ENCODE results near the gene XPC.

XPC gene

GRCh38 chr3:14152233-14152962, 26.0 kb downstream of the XPC start:
- Histone ChIP-seq H3K4me2 (ENCODE audit: low read depth, low read length, poor library complexity, severe bottlenecking) (no peak overlapping the region), H3K27me3 (ENCODE audit: low read length) (no peaks in the 10 kb centered on the region), H3K9me2 (replicated peaks; ENCODE audit: insufficient read depth, low read length) (no peaks in the 10 kb centered on the region), H2AFZ (ENCODE audit: low read depth, low read length, severe bottlenecking) (no peak overlapping the region), H3K9ac (ENCODE audit: low read length) (no peak overlapping the region), H3F3A (ENCODE audit: insufficient read depth) (no peaks in the 10 kb centered on the region), H3K36me3 (ENCODE audit: low read length) (no peaks in the 10 kb centered on the region), H4K20me1 (ENCODE audit: low read depth, low read length) (no peaks in the 10 kb centered on the region), H3K27ac (ENCODE audit: low read depth, low read length) (no peak overlapping the region), H3K79me2 (ENCODE audit: insufficient read depth, low read length) (no peaks in the 10 kb centered on the region), H3K4me3 (ENCODE audit: insufficient read depth, low read length, poor library complexity, severe bottlenecking) (no peak overlapping the region), H3K9me3 (ENCODE audit: insufficient read depth, low read length) (no peaks in the 10 kb centered on the region)
- TF ChIP-seq CTCF (IDR thresholded peaks at IDR 0.05; ENCODE audit: insufficient read depth, low read length, poor library complexity, severe bottlenecking) (no peak), EZH2phosphoT487 (conservative IDR thresholded peaks at IDR 0.05; ENCODE audit: low read length) (no peak)

- H4K20me1 ChIP-seq (ENCODE audit: low read depth, low read length): no peaks in the 10 kb centered on the region
- H3K9me2 ChIP-seq (replicated peaks; ENCODE audit: insufficient read depth, low read length): no peaks in the 10 kb centered on the region
- no peaks in the 10 kb centered on the region for H3K79me2 ChIP-seq (ENCODE audit: insufficient read depth, low read length)
- no peak overlapping the region for H3K4me3 ChIP-seq (ENCODE audit: insufficient read depth, low read length, poor library complexity, severe bottlenecking)
- H3K4me2 ChIP-seq (ENCODE audit: low read depth, low read length, poor library complexity, severe bottlenecking): no peak overlapping the region
- H3K9ac ChIP-seq (ENCODE audit: low read length): no peak overlapping the region
- no peak overlapping the region for H3K27ac ChIP-seq (ENCODE audit: low read depth, low read length)
- no peaks in the 10 kb centered on the region for H3K27me3 ChIP-seq (ENCODE audit: low read length)
- no peaks in the 10 kb centered on the region for H3F3A ChIP-seq (ENCODE audit: insufficient read depth)
- H2AFZ ChIP-seq (ENCODE audit: low read depth, low read length, severe bottlenecking): no peak overlapping the region
- no peaks in the 10 kb centered on the region for H3K36me3 ChIP-seq (ENCODE audit: low read length)
- no peak for TF ChIP-seq CTCF (IDR thresholded peaks at IDR 0.05; ENCODE audit: insufficient read depth, low read length, poor library complexity, severe bottlenecking)
- no peak for TF ChIP-seq EZH2phosphoT487 (conservative IDR thresholded peaks at IDR 0.05; ENCODE audit: low read length)
- H3K9me3 ChIP-seq (ENCODE audit: insufficient read depth, low read length): no peaks in the 10 kb centered on the region
Observed at GRCh38 chr3:14151471-14152083, 26.8 kb downstream of the XPC start.

DNA sequence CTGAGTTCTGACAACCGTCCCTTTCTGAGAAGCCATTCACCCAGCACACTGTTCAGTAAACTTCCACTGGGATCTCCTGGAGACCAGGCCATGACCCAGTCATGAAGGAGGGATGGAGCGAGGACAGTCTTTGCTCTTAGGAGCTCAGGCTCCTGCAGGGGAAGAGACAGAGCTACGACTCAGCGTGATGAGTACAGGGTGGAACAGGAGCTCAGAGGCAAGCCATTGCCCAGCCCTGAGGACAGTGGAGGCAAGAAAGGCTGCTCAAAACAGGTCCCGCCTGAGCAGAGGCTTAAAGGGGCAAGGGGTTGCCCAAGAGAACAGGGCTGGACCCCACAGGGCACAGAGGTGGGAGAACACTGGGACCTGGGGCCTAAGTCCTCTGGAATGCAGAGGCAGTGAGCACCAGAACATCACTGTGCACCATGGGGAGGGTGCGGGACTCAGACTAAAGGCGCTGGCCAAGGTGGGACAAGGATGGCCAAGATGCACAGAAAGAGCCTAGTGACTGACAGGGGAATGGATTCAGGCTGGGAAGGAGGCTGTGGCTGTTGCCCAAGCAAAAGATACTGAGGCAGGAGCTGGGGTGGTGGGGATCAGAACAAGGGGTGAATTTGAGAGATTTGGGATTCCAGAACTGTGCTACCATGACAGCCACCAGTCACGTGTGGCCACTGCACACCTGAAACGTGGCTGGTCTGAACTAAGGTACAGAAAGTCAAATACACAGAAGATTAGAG, 27.7 kb downstream of the XPC start:
- no peaks in the 10 kb centered on the region for H3K36me3 ChIP-seq (ENCODE audit: low read length)
- no peak overlapping the region for H3K27ac ChIP-seq (ENCODE audit: low read depth, low read length)
- no peaks in the 10 kb centered on the region for H3K79me2 ChIP-seq (ENCODE audit: insufficient read depth, low read length)
- H4K20me1 ChIP-seq (ENCODE audit: low read depth, low read length): no peaks in the 10 kb centered on the region
- no peak overlapping the region for H3K4me3 ChIP-seq (ENCODE audit: insufficient read depth, low read length, poor library complexity, severe bottlenecking)
- no peaks in the 10 kb centered on the region for H3K9me2 ChIP-seq (replicated peaks; ENCODE audit: insufficient read depth, low read length)
- TF ChIP-seq EZH2phosphoT487 (conservative IDR thresholded peaks at IDR 0.05; ENCODE audit: low read length) (no peak), CTCF (IDR thresholded peaks at IDR 0.05; ENCODE audit: insufficient read depth, low read length, poor library complexity, severe bottlenecking) (no peak)
- H3K4me2 ChIP-seq (ENCODE audit: low read depth, low read length, poor library complexity, severe bottlenecking): no peak overlapping the region
- H2AFZ ChIP-seq (ENCODE audit: low read depth, low read length, severe bottlenecking): no peak overlapping the region
- no peaks in the 10 kb centered on the region for H3K9me3 ChIP-seq (ENCODE audit: insufficient read depth, low read length)
- no peak overlapping the region for H3K9ac ChIP-seq (ENCODE audit: low read length)
- no peaks in the 10 kb centered on the region for H3K27me3 ChIP-seq (ENCODE audit: low read length)
- H3F3A ChIP-seq (ENCODE audit: insufficient read depth): no peaks in the 10 kb centered on the region

All from SU-DHL-6 (cell line).